A172 (cell line): ENCODE measurements around the gene TRRAP. TPM values are rescaled to one million over a fixed set of nuclear protein-coding genes. Genes with fewer than 3 reads are reported as not detected.
"Not testable (repeated sequence)": the region's sequence is repeated elsewhere in the genome, so short reads cannot be mapped to it uniquely, and the experiment has no call there.

Source experiments
- DNase-seq: peaks from one replicate; pipeline ENCODE4 v3.0.0-alpha.2; 2015; ENCODE audit warnings: low spot score
- total RNA-seq: library from RNA; depleted of rRNA; stranded (reverse); fragments of >200 nt; shearing (Covaris generic); gene quantifications from 2 replicates; pipeline ENCODE4 v1.2.3, GENCODE V29; 2014

TRRAP gene
- total RNA-seq, 1 experiment from 2014 or later: 12.9 TPM

GRCh38 chr7:98866351-98866750 is 12.0 kb upstream of the TRRAP start:
- no peak for DNase-seq

GRCh38 chr7:98866765-98867164 is 11.6 kb upstream of the TRRAP start:
- DNase-seq: no peak

- DNase-seq: no peak
These were observed 9.9 kb upstream of the TRRAP start for GRCh38 chr7:98868450-98868849.

GRCh38 chr7:98869027-98869596 is 9.2 kb upstream of the TRRAP start:
- DNase-seq: no peak

GRCh38 chr7:98869597-98870120 is 8.7 kb upstream of the TRRAP start, which contains the start of gene TMEM130:
Gene TMEM130 (minus strand): TSS chr7:98870014. CDS start chr7:98869861, 153 bp downstream.
- DNase-seq: no peak

GRCh38 chr7:98870121-98870651 is 8.1 kb upstream of the TRRAP start:
- peak; percentile 64 for DNase-seq

GRCh38 chr7:98870807-98871491 is 7.4 kb upstream of the TRRAP start:
- no peak for DNase-seq

- no peak for DNase-seq
These were observed 5.9 kb upstream of the TRRAP start for GRCh38 chr7:98872328-98872924.

GRCh38 chr7:98873610-98874009 is 4.7 kb upstream of the TRRAP start:
- DNase-seq: not testable (repeated sequence)

- no peak for DNase-seq
These were observed 3.4 kb upstream of the TRRAP start for GRCh38 chr7:98874942-98875341.

- DNase-seq: no peak
These were observed 2.8 kb upstream of the TRRAP start for GRCh38 chr7:98875501-98875900.

GRCh38 chr7:98877146-98877545 is 1.2 kb upstream of the TRRAP start:
- DNase-seq: no peak

- no peak for DNase-seq
These were observed 504 bp upstream of the TRRAP start for GRCh38 chr7:98877692-98878364.

- peak; percentile 39 for DNase-seq
These were observed 1.1 kb downstream of the TRRAP start for GRCh38 chr7:98879198-98879978.

GRCh38 chr7:98879979-98880315 is 1.6 kb downstream of the TRRAP start:
- no peak for DNase-seq

GRCh38 chr7:98880485-98880884 is 2.2 kb downstream of the TRRAP start:
- no peak for DNase-seq

GRCh38 chr7:98881561-98882315 is 3.4 kb downstream of the TRRAP start:
- DNase-seq: no peak

- DNase-seq: no peak
These were observed 6.1 kb downstream of the TRRAP start for GRCh38 chr7:98884416-98884815.

GRCh38 chr7:98887038-98887437 is 8.7 kb downstream of the TRRAP start:
- DNase-seq: no peak

GRCh38 chr7:98892609-98893008 is 14.3 kb downstream of the TRRAP start:
- no peak for DNase-seq

GRCh38 chr7:98899816-98900215 is 21.5 kb downstream of the TRRAP start:
- DNase-seq: no peak
